GM12873 (cell line): Measurements from ENCODE around the gene ANO4.

ENCODE experiments used
- CTCF ChIP-seq: IDR thresholded peaks from 2 replicates; pipeline ENCODE4 v1.5.1; 2012; ENCODE audit warnings: low read depth, mild to moderate bottlenecking, moderate library complexity, low read length, control low read depth; ENCODE audit not compliant: insufficient read depth; ENCODE audit errors: missing control alignments

ANO4 gene

GRCh38 chr12:100808777-100809176 lies 14.2 kb downstream of the ANO4 start:
- no peak for TF ChIP-seq CTCF

GRCh38 chr12:100820314-100820713 lies 25.7 kb downstream of the ANO4 start:
- no peak for TF ChIP-seq CTCF

GRCh38 chr12:100823963-100824362 lies 29.4 kb downstream of the ANO4 start:
- no peak for TF ChIP-seq CTCF

- no peak for TF ChIP-seq CTCF
These were observed 29.9 kb downstream of the ANO4 start for GRCh38 chr12:100824476-100824875.

GRCh38 chr12:100826323-100826722 lies 31.7 kb downstream of the ANO4 start:
- TF ChIP-seq CTCF, result no peak

GRCh38 chr12:100827901-100828520 lies 33.4 kb downstream of the ANO4 start:
- peak; percentile 82 for TF ChIP-seq CTCF

GRCh38 chr12:100830003-100830795 lies 35.6 kb downstream of the ANO4 start:
- no peak for TF ChIP-seq CTCF
